HEK293 (cell line): Measurements from ENCODE around the gene KIAA1614.
A peak's percentile ranks its signal among the peaks of the same experiment; 100 is the strongest.

Experiments used
- CTCF ChIA-PET: fragments of 350-600 bp; formaldehyde crosslinking; extraction: SDS; loops from one replicate; lab custom pipeline; 2021; ENCODE audit warnings: antibody characterized with exemption; lab: Yijun Ruan, JAX
- POLR2A ChIA-PET: fragments of 300-600 bp; formaldehyde crosslinking; extraction: SDS; loops from one replicate; lab custom pipeline; 2020; ENCODE audit warnings: antibody characterized with exemption, inconsistent platforms; lab: Yijun Ruan, JAX
- H3K27ac ChIP-seq: fragments of 200-500 bp; sonication (Bioruptor generic); 2 replicates; pipeline ENCODE4 v1.5.1; 2014; ENCODE audit warnings: low read depth, low read length, control low read depth, inconsistent platforms; ENCODE audit errors: extremely low read depth
- H3K36me3 ChIP-seq, 2 experiments: fragments of 200-500 bp in 1 of 2; sonication (Bioruptor generic) in 1 of 2; 1 replicate in 1 of 2; 2 replicates in 1 of 2; pipeline ENCODE4 v1.5.1; 2014 to 2017; ENCODE audit warnings: inconsistent platforms in 2 of 2, low read length in 2 of 2; ENCODE audit not compliant: control insufficient read depth in 2 of 2, insufficient read depth in 1 of 2
- H3K4me1 ChIP-seq: fragments of 200-500 bp; sonication (Bioruptor generic); 2 replicates; pipeline ENCODE4 v1.5.1; 2014; ENCODE audit warnings: mild to moderate bottlenecking, low read length, inconsistent platforms; ENCODE audit not compliant: control insufficient read depth, insufficient read depth
- H3K4me3 ChIP-seq: 2 replicates; pipeline ENCODE4 v1.5.1; 2011; ENCODE audit warnings: low read depth, mild to moderate bottlenecking, control low read depth, low read length, moderate library complexity
- H3K9me3 ChIP-seq: fragments of 200-500 bp; sonication (Bioruptor generic); 2 replicates; pipeline ENCODE4 v1.5.1; 2014; ENCODE audit warnings: low read depth, low read length, inconsistent platforms; ENCODE audit not compliant: control insufficient read depth, insufficient read depth
- AEBP2 ChIP-seq: fragments of 450-650 bp; formaldehyde crosslinking; IDR thresholded peaks from 2 replicates; pipeline ENCODE4 v1.5.1; 2016; ENCODE audit warnings: missing biosample characterization, missing genetic modification characterization, borderline replicate concordance
- REST ChIP-seq: fragments of 450-650 bp; formaldehyde crosslinking; IDR thresholded peaks from 2 replicates; pipeline ENCODE4 v1.5.1; 2016; ENCODE audit warnings: missing biosample characterization, missing genetic modification characterization
- ZBTB10 ChIP-seq: fragments of 450-650 bp; formaldehyde crosslinking; IDR thresholded peaks from 2 replicates; pipeline ENCODE4 v1.5.1; 2016; ENCODE audit warnings: missing biosample characterization, missing genetic modification characterization
- ZFHX2 ChIP-seq: fragments of 450-650 bp; formaldehyde crosslinking; conservative IDR thresholded peaks from 2 replicates; pipeline ENCODE4 v1.5.1; 2016; ENCODE audit warnings: missing biosample characterization, missing genetic modification characterization
- ZNF211 ChIP-seq: fragments of 450-650 bp; formaldehyde crosslinking; IDR thresholded peaks from 2 replicates; pipeline ENCODE4 v1.5.1; 2016; ENCODE audit warnings: low read depth, missing biosample characterization, missing genetic modification characterization
- ZNF488 ChIP-seq: fragments of 450-650 bp; formaldehyde crosslinking; IDR thresholded peaks from 2 replicates; pipeline ENCODE4 v1.5.1; 2016; ENCODE audit warnings: missing biosample characterization, missing genetic modification characterization
- ZNF558 ChIP-seq: fragments of 450-650 bp; formaldehyde crosslinking; IDR thresholded peaks from 2 replicates; pipeline ENCODE4 v1.5.1; 2016; ENCODE audit warnings: missing biosample characterization, missing genetic modification characterization
- ZNF600 ChIP-seq: fragments of 450-650 bp; formaldehyde crosslinking; IDR thresholded peaks from 2 replicates; pipeline ENCODE4 v1.5.1; 2016; ENCODE audit warnings: missing biosample characterization, missing genetic modification characterization
- ZNF701 ChIP-seq: fragments of 450-650 bp; formaldehyde crosslinking; IDR thresholded peaks from 2 replicates; pipeline ENCODE4 v1.5.1; 2016; ENCODE audit warnings: missing biosample characterization, missing genetic modification characterization

The KIAA1614 gene

GRCh38 chr1:180926164-180926981 lies 13.7 kb downstream of the KIAA1614 start (continued):
- TF ChIP-seq ZNF488 (tag by site-specific recombination) (no peak), ZNF701 (tag by site-specific recombination) (no peak), ZBTB10 (no peak)

GRCh38 chr1:180927348-180927747 lies 14.7 kb downstream of the KIAA1614 start:
- ChIA-PET CTCF (no interaction called here), POLR2A (interaction anchor here (1.6 kb wide), 1 partner anchor 161 kb away, joined by 3 read pairs; the partner anchor contains the start of gene IER5)
- no peak overlapping the region for H3K27ac ChIP-seq
- H3K4me1 ChIP-seq, result peaks cover 4% of the 10 kb centered on the region; the same call in 1 of the 2 replicates
- no peak overlapping the region for H3K4me3 ChIP-seq
- TF ChIP-seq ZNF211, result no peak
- peak; percentile 74 for TF ChIP-seq ZNF600 (tag by site-specific recombination)
- no peaks in the 10 kb centered on the region for H3K36me3 ChIP-seq
- H3K9me3 ChIP-seq, result no peaks in the 10 kb centered on the region

- Histone ChIP-seq H3K9me3 (no peaks in the 10 kb centered on the region), H3K4me3 (no peak overlapping the region), H3K36me3 (no peaks in the 10 kb centered on the region), H3K4me1 (peaks cover 4% of the 10 kb centered on the region; the same call in 1 of the 2 replicates), H3K27ac (no peak overlapping the region)
- no peak for TF ChIP-seq ZNF558 (tag by site-specific recombination)
- peak; percentile 81 for TF ChIP-seq REST (tag by site-specific recombination)
- no peak for TF ChIP-seq AEBP2 (tag by site-specific recombination)
- peak; percentile 15; the same call in 1 of the 2 replicates for TF ChIP-seq ZFHX2
- POLR2A ChIA-PET, result interaction anchor here (0.5 to 1.6 kb wide), 2 partner anchors 13 to 161 kb away, joined by 3 read pairs; partner anchors contain the start of gene IER5
- CTCF ChIA-PET, result no interaction called here
Measured at GRCh38 chr1:180927841-180928240, 15.1 kb downstream of the KIAA1614 start.
